Thyroid gland (tissue), 4 donors: ENCODE measurements around the gene MAP3K3. TPM values are rescaled to one million over a fixed set of nuclear protein-coding genes. Genes with fewer than 3 reads are reported as not detected.

ENCODE experiments used
- DNase-seq, 2 donors: peaks; one replicate each; pipeline ENCODE4 v3.0.0-alpha.2; 2019
- H3K27ac ChIP-seq, 3 donors: fragments of 200-600 bp; sonication (generic); 1 replicate in 2 of 3; 2 replicates in 1 of 3; pipeline ENCODE4 v1.5.1; 2016 to 2019; ENCODE audit warnings: mild to moderate bottlenecking in 1 of 3, moderate library complexity in 1 of 3
- H3K27me3 ChIP-seq: fragments of 200-600 bp; sonication (generic); one replicate; pipeline ENCODE4 v1.5.1; 2019
- H3K36me3 ChIP-seq, 2 donors: fragments of 200-600 bp; sonication (generic); one replicate each; pipeline ENCODE4 v1.5.1; 2016 to 2019
- H3K4me1 ChIP-seq, 2 donors: fragments of 200-600 bp; sonication (generic); one replicate each; pipeline ENCODE4 v1.5.1; 2017 to 2019
- H3K4me3 ChIP-seq, 3 donors: fragments of 200-600 bp; sonication (generic); replicated peaks in 1 of 3; 1 replicate in 2 of 3; 2 replicates in 1 of 3; pipeline ENCODE4 v1.5.1; 2016; ENCODE audit warnings: mild to moderate bottlenecking in 1 of 3
- H3K9me3 ChIP-seq: fragments of 200-600 bp; sonication (generic); one replicate; pipeline ENCODE4 v1.5.1; 2017
- POLR2A ChIP-seq, 2 donors: fragments of 450-650 bp; IDR thresholded peaks; one replicate each; pipeline ENCODE4 v1.6.1; 2017; ENCODE audit warnings: antibody characterized with exemption in 2 of 2, mild to moderate bottlenecking in 2 of 2, moderate library complexity in 1 of 2
- WGBS, 2 donors: methylation state at CpG; one replicate each; pipeline ENCODE4 v1.1.5; 2017; 5-methylcytosine and 5-hydroxymethylcytosine counted together
- intact Hi-C: fragments of 100-400 bp; cut with DNase I; formaldehyde crosslinking; loops from one replicate; pipeline ENCODE4 v1.15.1; 2023
- total RNA-seq, 4 donors: library from RNA; depleted of rRNA; stranded (reverse); fragments of >200 nt; gene quantifications; one replicate each; pipeline ENCODE4 v1.2.3, GENCODE V29; 2016
- TF ChIP-seq, protein P1 (sequence below), 6 experiments: fragments of 200-600 bp in 3 of 6; fragments of 450-650 bp in 3 of 6; sonication (generic) in 3 of 6; IDR thresholded peaks; one replicate each; pipeline ENCODE4 v1.5.1; 2016 to 2019; ENCODE audit warnings: antibody characterized with exemption in 6 of 6, mild to moderate bottlenecking in 2 of 6, inconsistent platforms in 1 of 6, moderate library complexity in 1 of 6

Gene MAP3K3
- total RNA-seq, 4 donors from 2014 or later = 38.6 to 68.0 (median 43.8) TPM

DNA sequence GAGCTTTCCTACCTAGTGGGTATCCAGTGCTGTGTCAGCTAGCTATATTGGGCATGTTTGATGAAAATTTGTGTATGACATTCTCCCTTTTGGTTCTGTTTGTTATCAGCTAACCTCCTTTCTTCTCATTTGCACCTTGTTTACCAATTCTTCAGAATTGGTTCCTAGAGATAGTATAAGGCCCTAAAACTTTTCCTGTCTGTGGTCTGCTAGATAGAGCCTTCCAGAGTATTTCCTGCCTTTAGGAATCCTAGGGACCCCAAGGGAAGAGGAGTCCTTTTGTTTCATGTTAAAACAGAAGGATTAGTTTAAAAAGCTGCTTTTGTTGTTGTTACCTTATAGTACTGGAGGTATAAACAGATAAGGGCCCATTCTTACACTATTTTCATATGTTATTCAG is 11.5 kb downstream of the MAP3K3 start:
- intact Hi-C loops = no loop called here
- Histone ChIP-seq H3K36me3 (peaks cover 0 to 6% of the 10 kb centered on the region in 2 donors), H3K27ac (peak overlapping the region; percentile 63 to 94 (median 83)), H3K27me3 (no peaks in the 10 kb centered on the region), H3K4me3 (no peak overlapping the region), H3K9me3 (no peaks in the 10 kb centered on the region), H3K4me1 (peaks cover 38 to 44% of the 10 kb centered on the region in 2 donors)
- no peak for DNase-seq
- TF ChIP-seq POLR2A (IDR thresholded peaks at IDR 0.05) = no peak
- TF ChIP-seq, protein P1, sequence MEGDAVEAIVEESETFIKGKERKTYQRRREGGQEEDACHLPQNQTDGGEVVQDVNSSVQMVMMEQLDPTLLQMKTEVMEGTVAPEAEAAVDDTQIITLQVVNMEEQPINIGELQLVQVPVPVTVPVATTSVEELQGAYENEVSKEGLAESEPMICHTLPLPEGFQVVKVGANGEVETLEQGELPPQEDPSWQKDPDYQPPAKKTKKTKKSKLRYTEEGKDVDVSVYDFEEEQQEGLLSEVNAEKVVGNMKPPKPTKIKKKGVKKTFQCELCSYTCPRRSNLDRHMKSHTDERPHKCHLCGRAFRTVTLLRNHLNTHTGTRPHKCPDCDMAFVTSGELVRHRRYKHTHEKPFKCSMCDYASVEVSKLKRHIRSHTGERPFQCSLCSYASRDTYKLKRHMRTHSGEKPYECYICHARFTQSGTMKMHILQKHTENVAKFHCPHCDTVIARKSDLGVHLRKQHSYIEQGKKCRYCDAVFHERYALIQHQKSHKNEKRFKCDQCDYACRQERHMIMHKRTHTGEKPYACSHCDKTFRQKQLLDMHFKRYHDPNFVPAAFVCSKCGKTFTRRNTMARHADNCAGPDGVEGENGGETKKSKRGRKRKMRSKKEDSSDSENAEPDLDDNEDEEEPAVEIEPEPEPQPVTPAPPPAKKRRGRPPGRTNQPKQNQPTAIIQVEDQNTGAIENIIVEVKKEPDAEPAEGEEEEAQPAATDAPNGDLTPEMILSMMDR (IDR thresholded peaks at IDR 0.05) = no peak

DNA sequence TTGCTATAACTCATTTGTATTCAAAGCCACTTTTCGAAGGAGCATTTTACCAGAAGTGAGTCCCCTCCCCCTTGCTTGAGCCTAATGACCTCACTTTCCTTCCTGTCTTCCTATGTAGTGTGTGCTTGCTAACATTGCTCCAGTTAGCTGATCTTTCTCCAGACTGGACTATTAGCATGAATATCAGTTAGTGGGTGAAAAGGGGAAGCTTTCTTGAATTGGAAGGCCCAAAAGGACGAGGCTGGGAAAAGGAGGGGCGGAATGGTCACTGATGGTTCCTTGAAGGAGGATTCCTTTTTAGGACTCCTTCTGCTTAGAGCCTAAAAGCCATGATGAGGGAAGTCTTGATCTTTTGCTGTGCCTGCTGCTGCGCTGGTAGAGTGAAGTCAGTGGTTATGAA is 11.9 kb downstream of the MAP3K3 start:
- H3K27ac ChIP-seq = peak overlapping the region; percentile 63 to 94 (median 83)
- H3K4me1 ChIP-seq = peaks cover 36 to 41% of the 10 kb centered on the region in 2 donors
- 75 to 80% methylated on average over 4 of the region's 4 CpGs for WGBS, 2 donors
- no peaks in the 10 kb centered on the region for H3K27me3 ChIP-seq
- intact Hi-C loops = no loop called here
- H3K9me3 ChIP-seq = no peaks in the 10 kb centered on the region
- H3K36me3 ChIP-seq = peaks cover 0 to 6% of the 10 kb centered on the region in 2 donors
- TF ChIP-seq, protein P1 (IDR thresholded peaks at IDR 0.05) = no peak
- no peak for TF ChIP-seq POLR2A (IDR thresholded peaks at IDR 0.05)
- no peak for DNase-seq
- no peak overlapping the region for H3K4me3 ChIP-seq

DNA sequence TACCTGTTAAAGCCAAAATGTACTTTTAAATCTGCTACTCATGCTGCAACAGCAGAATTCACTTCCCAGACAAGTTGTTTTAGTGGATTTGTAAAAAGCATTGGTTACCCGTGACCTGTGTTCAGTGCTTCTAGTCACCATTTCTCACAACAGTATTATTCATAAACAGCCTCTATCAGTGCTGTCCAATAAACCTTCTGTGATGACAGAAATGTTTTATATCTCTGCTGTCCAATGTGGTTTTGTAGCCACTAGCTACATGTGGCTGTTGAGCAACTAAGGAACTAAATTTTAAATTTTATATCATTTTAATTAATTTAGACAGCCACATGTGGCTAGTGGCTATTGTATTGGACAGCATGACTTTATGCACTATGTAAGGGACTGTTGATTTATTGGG is 12.6 kb downstream of the MAP3K3 start:
- Histone ChIP-seq H3K4me1 (peaks cover 30 to 35% of the 10 kb centered on the region in 2 donors), H3K36me3 (peaks cover 0 to 6% of the 10 kb centered on the region in 2 donors)
- WGBS, 2 donors = 28 to 30% methylated on average over 1 of the region's 1 CpG

DNA sequence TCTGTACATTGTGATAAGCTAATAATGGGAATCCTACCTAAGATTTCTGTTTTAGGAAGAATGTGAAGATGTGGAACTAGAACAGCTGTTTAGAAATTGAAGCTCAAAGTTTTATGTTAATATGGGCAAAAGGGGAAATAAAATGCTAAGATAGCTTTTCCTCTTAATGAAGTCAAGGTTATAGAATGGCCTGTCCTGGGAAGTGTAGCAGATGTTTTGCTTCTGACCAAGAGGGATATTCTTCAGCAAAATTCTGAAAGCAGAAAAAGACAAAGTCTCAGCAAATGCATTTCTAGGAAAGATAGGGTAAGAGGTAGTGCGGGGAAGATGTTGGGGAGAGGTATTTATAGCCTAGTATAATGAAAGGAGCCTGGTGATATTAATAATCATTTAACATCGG is 13.1 kb downstream of the MAP3K3 start:
- Histone ChIP-seq H3K27ac (peak overlapping the region; percentile 63 to 94 (median 83)), H3K27me3 (no peaks in the 10 kb centered on the region), H3K4me1 (peaks cover 28 to 30% of the 10 kb centered on the region in 2 donors), H3K4me3 (no peak overlapping the region), H3K36me3 (peaks cover 0 to 6% of the 10 kb centered on the region in 2 donors), H3K9me3 (no peaks in the 10 kb centered on the region)
- intact Hi-C loops = no loop called here
- TF ChIP-seq, protein P1 (IDR thresholded peaks at IDR 0.05) = no peak
- no peak for TF ChIP-seq POLR2A (IDR thresholded peaks at IDR 0.05)
- no peak for DNase-seq
- 94 to 95% methylated on average over 2 of the region's 2 CpGs for WGBS, 2 donors

More for the DNA sequence above, 12.6 kb downstream of the MAP3K3 start:
- intact Hi-C loops = no loop called here
- Histone ChIP-seq H3K27me3 (no peaks in the 10 kb centered on the region), H3K27ac (peak overlapping the region; percentile 63 to 94 (median 83)), H3K4me3 (no peak overlapping the region), H3K9me3 (no peaks in the 10 kb centered on the region)
- TF ChIP-seq POLR2A (IDR thresholded peaks at IDR 0.05) = peak in 1 of 2 donors; percentile 18
- TF ChIP-seq, protein P1 (IDR thresholded peaks at IDR 0.05) = no peak
- no peak for DNase-seq

DNA sequence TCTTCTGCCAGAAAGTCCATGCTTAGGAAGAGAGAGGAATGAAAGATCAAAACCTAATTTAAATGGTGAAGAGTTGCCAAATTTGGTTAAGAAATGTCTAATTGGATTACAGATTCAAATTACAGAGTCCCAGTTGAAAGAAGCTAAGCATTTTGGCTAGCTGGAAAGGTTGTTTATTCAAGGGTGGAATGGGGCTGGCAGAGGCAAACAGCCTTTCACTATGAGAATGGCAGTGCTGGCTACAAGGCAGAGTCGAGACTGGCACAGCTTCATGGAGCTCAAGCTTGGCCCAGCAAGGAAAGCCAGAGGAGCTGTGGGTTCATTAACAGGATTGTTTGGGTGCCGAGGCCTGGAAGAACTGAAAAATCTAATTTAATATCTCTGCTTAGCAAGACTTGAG is 13.6 kb downstream of the MAP3K3 start:
- peak; percentile 29 to 49 for DNase-seq
- H3K36me3 ChIP-seq = peaks cover 0 to 6% of the 10 kb centered on the region in 2 donors
- intact Hi-C loops = no loop called here
- H3K4me1 ChIP-seq = peaks cover 28% of the 10 kb centered on the region in 2 donors
- TF ChIP-seq, protein P1 (IDR thresholded peaks at IDR 0.05) = no peak
- TF ChIP-seq POLR2A (IDR thresholded peaks at IDR 0.05) = peak in 1 of 2 donors; percentile 14
- H3K27ac ChIP-seq = peak overlapping the region; percentile 63 to 94 (median 83)
- no peak overlapping the region for H3K4me3 ChIP-seq
- H3K27me3 ChIP-seq = no peaks in the 10 kb centered on the region
- H3K9me3 ChIP-seq = no peaks in the 10 kb centered on the region
- WGBS, 2 donors = 68 to 76% methylated on average over 2 of the region's 2 CpGs
